CD1c-positive myeloid dendritic cell (primary cell): ENCODE measurements around the gene STXBP5L.
"Not testable (repeated sequence)": the region's sequence is repeated elsewhere in the genome, so short reads cannot be mapped to it uniquely, and the experiment has no call there.

Source experiments
- DNase-seq: peaks from one replicate; pipeline ENCODE4 v3.0.0-alpha.2; 2016; ENCODE audit errors: extremely low spot score

Gene STXBP5L

DNA sequence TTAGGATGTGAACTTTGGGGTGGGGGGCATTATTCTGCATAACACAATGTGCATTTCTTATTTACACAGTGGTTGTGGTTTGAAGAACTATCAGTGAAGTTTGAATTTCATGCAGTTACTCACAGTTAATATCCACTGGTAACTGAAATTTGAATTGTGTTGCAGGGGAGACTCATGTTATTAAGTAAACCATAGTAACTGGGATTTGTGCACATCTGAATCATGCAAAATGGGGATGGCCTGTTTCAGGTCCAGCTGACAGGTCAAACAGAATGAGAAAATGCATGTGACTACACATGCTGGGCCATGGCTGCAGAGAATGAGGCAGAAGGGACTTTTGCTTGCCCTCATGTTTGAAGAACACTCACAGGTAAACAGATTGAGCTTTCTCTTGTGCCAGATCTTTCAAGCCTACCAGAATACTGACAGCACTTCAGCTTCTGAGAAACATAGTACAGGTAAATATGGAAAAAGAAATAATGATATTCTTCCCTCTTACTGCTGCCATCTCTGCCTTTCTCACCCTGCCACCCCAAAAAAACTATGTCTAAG is 522.7 kb downstream of the STXBP5L start:
- no peak for DNase-seq

DNA sequence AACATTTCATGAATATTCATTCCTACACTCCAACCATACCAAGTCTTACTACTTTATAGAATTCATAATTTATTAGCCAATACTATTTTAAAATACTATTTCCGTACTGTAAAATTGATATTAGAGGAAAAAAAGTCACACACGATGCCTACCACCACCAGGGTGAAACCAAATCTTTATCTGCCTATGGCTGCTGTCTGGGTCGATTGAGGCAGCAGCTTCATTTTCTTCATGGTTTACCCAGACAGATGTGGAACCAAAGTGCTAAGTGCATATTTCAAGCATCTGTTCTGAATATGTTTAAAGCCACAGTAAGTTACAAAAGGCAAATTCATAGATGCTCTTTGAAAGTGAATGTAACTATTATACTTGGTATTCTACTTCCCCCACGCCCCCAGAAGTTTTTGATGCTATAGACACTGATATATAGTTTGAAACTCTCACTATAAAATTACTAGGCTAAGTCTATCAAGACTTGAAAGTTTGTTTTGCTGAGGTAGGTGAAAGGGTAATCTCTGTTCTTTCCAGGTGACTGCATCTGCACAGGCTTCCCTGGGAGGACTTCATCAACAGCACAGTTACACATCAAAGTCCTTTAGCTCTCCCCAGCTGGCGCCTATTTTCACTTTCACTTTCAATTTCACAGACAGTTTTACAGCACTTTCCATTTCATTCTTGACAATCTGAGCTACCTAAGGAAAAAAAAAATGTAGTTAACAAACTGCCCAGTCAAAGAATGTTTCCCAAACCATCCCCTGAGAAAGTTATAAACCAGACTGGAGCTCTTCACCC is 523.9 kb downstream of the STXBP5L start:
- DNase-seq: peak; percentile 58

DNA sequence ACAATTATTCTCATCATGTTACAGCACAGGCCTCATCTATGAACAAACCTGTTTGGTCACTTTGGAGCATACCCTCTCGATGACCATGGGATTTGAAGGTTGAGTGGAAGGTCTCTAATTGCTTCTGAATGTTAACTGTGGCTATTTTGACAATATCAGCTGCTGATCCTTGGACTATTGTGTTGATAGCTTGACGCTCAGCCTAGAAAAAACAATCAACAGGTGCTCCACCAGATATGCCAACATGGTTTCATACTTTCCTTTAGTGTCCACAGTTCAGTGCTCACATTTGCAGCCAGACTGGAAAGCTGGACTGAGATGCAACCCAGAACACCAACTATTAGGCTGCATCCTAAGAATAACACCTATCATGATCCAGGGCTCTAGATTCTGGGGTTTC is 528.1 kb downstream of the STXBP5L start:
- no peak for DNase-seq

DNA sequence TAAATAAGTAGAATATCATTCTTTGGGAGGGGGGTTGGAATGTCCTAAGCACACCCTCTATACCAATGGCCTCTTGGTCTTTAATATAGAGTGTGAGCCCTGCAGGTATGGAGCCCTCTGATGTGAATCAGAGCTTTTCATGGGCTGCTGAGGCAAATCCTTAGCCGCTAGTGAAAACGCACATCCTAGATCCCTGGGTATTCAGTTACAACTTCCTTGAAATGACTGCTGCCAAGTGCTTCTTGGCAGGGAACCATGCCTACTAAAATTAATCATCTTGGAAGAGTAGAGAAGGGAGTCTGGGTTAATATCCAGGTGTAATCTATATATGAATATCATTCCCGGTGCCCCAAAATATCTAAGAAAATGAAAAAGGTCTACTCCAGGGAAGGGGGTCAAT is 528.6 kb downstream of the STXBP5L start:
- DNase-seq: no peak

DNA sequence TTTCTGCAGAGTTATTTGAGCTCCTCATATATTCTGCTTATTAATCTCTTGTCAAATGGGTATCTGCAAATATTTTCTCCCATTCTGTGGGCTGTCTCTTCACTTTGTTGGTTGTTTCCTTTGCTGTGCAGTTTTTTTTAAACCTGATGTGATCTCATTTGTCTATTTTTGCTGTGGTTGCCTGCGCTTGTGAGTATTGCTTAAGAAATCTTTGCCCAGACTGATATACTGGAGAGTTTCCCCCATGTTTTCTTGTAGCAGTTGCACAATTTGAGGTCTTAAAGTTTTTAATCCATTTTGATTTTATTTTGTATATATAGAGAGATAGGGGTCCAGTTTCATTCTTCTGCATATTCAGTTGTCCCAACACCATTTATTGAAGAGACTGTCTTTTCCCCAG is 535.5 kb downstream of the STXBP5L start:
- no peak for DNase-seq

DNA sequence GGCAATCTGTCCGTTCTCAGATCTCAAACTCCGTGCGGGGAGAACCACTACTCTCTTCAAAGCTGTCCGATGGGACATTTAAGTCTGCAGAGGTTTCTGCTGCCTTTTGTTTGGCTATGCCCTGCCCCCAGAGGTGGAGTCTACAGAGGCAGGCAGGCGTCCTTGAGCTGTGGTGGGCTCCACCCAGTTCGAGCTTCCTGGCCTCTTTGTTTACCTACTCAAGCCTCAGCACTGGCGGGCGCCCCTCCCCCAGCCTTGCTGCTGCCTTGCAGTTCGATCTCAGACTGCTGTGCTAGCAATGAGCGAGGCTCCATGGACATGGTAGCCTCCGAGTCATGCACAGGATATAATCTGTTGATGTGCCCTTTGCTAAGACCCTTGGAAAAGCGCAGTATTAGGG is 543.7 kb downstream of the STXBP5L start:
- DNase-seq: not testable (repeated sequence)

DNA sequence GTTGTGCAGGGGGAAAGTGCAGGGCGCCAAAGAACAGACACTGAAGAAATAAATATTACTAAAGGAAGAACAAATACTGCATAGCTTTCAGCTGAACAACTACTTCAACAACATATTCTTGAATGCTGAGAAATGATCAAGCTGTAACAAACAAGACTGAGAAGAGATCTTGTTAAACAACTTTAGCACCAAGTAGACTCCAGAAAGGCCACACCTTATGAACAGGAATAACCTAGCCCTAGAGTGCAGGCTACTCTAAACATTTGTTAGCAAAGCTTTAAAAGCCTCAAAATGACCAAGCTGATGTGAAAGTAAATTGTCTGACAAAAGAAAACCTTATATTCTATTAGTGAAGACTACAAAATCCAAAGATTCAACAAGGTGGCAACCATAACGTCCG is 554.6 kb downstream of the STXBP5L start:
- no peak for DNase-seq

DNA sequence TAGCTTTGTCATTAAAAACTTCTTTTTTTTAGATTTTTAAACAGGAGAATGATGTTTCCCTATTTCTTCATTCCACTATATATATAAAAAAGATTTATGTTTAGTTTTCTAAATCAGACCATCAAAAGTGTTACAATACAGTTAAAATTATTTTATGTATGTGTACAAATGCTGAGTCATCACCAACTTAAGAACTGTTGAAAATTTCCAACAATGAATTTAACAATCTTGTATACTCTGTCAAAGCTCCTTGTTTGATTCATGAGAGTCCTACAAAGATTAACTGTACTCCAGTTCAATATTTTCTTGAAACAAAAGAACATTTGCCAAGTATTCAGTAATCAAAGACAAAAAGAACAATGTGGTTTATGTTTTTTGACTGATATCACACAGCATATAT is 555.7 kb downstream of the STXBP5L start:
- no peak for DNase-seq

DNA sequence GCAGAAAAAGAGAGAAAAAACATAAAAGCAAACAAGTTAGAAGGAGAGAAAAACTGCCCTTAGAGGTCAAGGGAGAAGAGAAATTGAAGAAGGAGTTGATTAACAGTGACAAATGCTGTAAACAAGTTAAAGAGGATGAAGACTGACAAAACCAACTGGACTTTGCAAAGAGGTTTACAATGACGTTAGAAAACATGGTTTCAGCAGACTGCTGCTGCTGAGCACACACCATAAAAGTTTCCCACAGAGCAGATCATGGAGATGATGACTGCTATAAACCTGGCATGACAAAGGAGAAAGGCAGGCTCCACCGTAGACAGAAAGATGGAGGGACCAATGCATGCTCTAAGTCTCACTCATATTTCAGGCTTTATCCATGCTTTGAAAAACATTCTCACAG is 559.1 kb downstream of the STXBP5L start:
- DNase-seq: no peak

DNA sequence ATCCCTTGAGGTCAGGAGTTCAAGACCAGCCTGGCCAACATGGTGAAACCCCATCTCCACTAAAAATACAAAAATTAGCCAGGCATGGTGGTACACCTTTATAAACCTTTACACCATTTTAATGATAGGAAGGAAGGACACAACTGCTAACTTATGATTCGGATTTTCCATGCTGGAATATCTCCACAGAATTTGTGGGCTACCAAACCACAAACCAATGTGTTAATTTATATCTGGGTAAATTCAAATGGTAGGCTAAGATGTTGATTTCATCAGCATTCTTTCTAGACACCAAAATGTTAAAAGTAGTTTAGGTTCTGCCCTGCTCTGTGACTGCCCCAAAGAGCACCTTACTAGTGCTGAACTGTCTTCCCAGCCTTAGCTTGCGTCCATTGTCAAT is 565.0 kb downstream of the STXBP5L start:
- no peak for DNase-seq
